NB4 (cell line): ENCODE measurements around the gene ZNF22.

Source experiments
- DNase-seq: peaks from one replicate; pipeline ENCODE4 v3.0.0; 2010; ENCODE audit warnings: low read depth
- H3K4me3 ChIP-seq: one replicate; pipeline ENCODE4 v1.5.1; 2011; ENCODE audit warnings: mild to moderate bottlenecking, low read depth, low read length, moderate library complexity
- CTCF ChIP-seq: IDR thresholded peaks from one replicate; pipeline ENCODE4 v1.5.1; 2012; ENCODE audit warnings: low read depth, low read length
- MAX ChIP-seq: IDR thresholded peaks from 2 replicates; pipeline ENCODE4 v1.6.1; 2011; ENCODE audit warnings: low read depth, low read length
- MYC ChIP-seq: IDR thresholded peaks from 2 replicates; pipeline ENCODE4 v1.6.1; 2011; ENCODE audit warnings: low read depth, low read length
- POLR2A ChIP-seq: IDR thresholded peaks from 2 replicates; pipeline ENCODE4 v1.6.1; 2011; ENCODE audit warnings: mild to moderate bottlenecking; ENCODE audit not compliant: insufficient read length; ENCODE audit errors: extremely low read depth

The ZNF22 gene

GRCh38 chr10:44971434-44971833, 29.3 kb upstream of the ZNF22 start:
- TF ChIP-seq CTCF (no peak), POLR2A (no peak), MYC (no peak), MAX (no peak)
- DNase-seq = no peak
- no peak overlapping the region for H3K4me3 ChIP-seq

GRCh38 chr10:44971935-44972757, 28.6 kb upstream of the ZNF22 start:
- DNase-seq = no peak
- TF ChIP-seq POLR2A = no peak
- no peak for TF ChIP-seq CTCF
- no peak for TF ChIP-seq MYC
- no peak for TF ChIP-seq MAX
- no peak overlapping the region for H3K4me3 ChIP-seq

GRCh38 chr10:44972874-44973306, 27.8 kb upstream of the ZNF22 start:
- TF ChIP-seq POLR2A = no peak
- TF ChIP-seq CTCF = no peak
- no peak for TF ChIP-seq MYC
- no peak for TF ChIP-seq MAX
- H3K4me3 ChIP-seq = no peak overlapping the region

GRCh38 chr10:44973323-44974081, 27.2 kb upstream of the ZNF22 start:
- H3K4me3 ChIP-seq = no peak overlapping the region
- TF ChIP-seq CTCF (no peak), POLR2A (no peak), MYC (no peak)
- peak; percentile 63 for DNase-seq

More at GRCh38 chr10:44972874-44973306, 27.8 kb upstream of the ZNF22 start:
- DNase-seq = no peak

- peak; percentile 49 for DNase-seq
- TF ChIP-seq MYC = no peak
- no peak for TF ChIP-seq CTCF
- H3K4me3 ChIP-seq = no peak overlapping the region
Measured at GRCh38 chr10:44974082-44974627, 26.6 kb upstream of the ZNF22 start.
